SHP77 (cell line): Measurements from ENCODE around the gene SRGN.
"Not testable (repeated sequence)": the region's sequence is repeated elsewhere in the genome, so short reads cannot be mapped to it uniquely, and the experiment has no call there.

Source experiments
- DNase-seq, 2 experiments: peaks; one replicate each; lab custom pipeline; 2025; lab: John Stamatoyannopoulos, UW

The SRGN gene

GRCh38 chr10:69087590-69088470 is at the start of gene SRGN:
SRGN (plus strand) TSS chr10:69088103; CDS start chr10:69088158, 55 bp downstream.
- DNase-seq = no peak

- DNase-seq = not testable (repeated sequence)
Observed at GRCh38 chr10:69040904-69041303, 47.0 kb upstream of the SRGN start.

- no peak for DNase-seq
Observed at GRCh38 chr10:69042417-69042816, 45.5 kb upstream of the SRGN start.

- no peak for DNase-seq
Observed at GRCh38 chr10:69042838-69043237, 45.1 kb upstream of the SRGN start.

- DNase-seq = no peak
Observed at GRCh38 chr10:69043931-69044531, 43.9 kb upstream of the SRGN start.

- DNase-seq = no peak
Observed at GRCh38 chr10:69044546-69044945, 43.4 kb upstream of the SRGN start.

- no peak for DNase-seq
Observed at GRCh38 chr10:69045441-69046300, 42.2 kb upstream of the SRGN start.

GRCh38 chr10:69047111-69047832 is 40.6 kb upstream of the SRGN start:
- no peak for DNase-seq

GRCh38 chr10:69048103-69048502 is 39.8 kb upstream of the SRGN start:
- DNase-seq = no peak

- no peak for DNase-seq
Observed at GRCh38 chr10:69049566-69049961, 38.3 kb upstream of the SRGN start.

GRCh38 chr10:69051303-69051702 is 36.6 kb upstream of the SRGN start:
- no peak for DNase-seq

GRCh38 chr10:69051710-69052487 is 36.0 kb upstream of the SRGN start:
- DNase-seq = no peak

- no peak for DNase-seq
Observed at GRCh38 chr10:69052736-69053135, 35.2 kb upstream of the SRGN start.

GRCh38 chr10:69055241-69055640 is 32.7 kb upstream of the SRGN start:
- no peak for DNase-seq

GRCh38 chr10:69056129-69056528 is 31.8 kb upstream of the SRGN start:
- DNase-seq = no peak

- DNase-seq = no peak
Observed at GRCh38 chr10:69056536-69057260, 31.2 kb upstream of the SRGN start.

- no peak for DNase-seq
Observed at GRCh38 chr10:69057261-69057950, 30.5 kb upstream of the SRGN start.

GRCh38 chr10:69057951-69058297 is 30.0 kb upstream of the SRGN start:
- DNase-seq = no peak

GRCh38 chr10:69060127-69060798 is 27.6 kb upstream of the SRGN start:
- DNase-seq = no peak
